ENCODE data around the gene LDLRAD3.
"Not testable (repeated sequence)": the region's sequence is repeated elsewhere in the genome, so short reads cannot be mapped to it uniquely, and the experiment has no call there.

LDLRAD3 gene

GRCh38 chr11:36167729-36168128 lies 223.9 kb downstream of the LDLRAD3 start:
- DNase-seq = no peak

GRCh38 chr11:36177836-36178235 lies 234.0 kb downstream of the LDLRAD3 start:
- no peak for DNase-seq

GRCh38 chr11:36186340-36187175 lies 242.7 kb downstream of the LDLRAD3 start:
- no peak for DNase-seq

GRCh38 chr11:36187622-36188021 lies 243.8 kb downstream of the LDLRAD3 start:
- no peak for DNase-seq

GRCh38 chr11:36189735-36190134 lies 245.9 kb downstream of the LDLRAD3 start:
- DNase-seq = not testable (repeated sequence)

- DNase-seq = no peak
Observed at GRCh38 chr11:36191941-36192340, 248.1 kb downstream of the LDLRAD3 start.

- DNase-seq = no peak
Observed at GRCh38 chr11:36192425-36193289, 248.8 kb downstream of the LDLRAD3 start.

GRCh38 chr11:36193290-36193619 lies 249.4 kb downstream of the LDLRAD3 start:
- no peak for DNase-seq

- no peak for DNase-seq
Observed at GRCh38 chr11:36193721-36194120, 249.9 kb downstream of the LDLRAD3 start.

- no peak for DNase-seq
Observed at GRCh38 chr11:36195496-36196354, 251.9 kb downstream of the LDLRAD3 start.

- no peak for DNase-seq
Observed at GRCh38 chr11:36196411-36196998, 252.6 kb downstream of the LDLRAD3 start.

GRCh38 chr11:36201411-36201810 lies 257.5 kb downstream of the LDLRAD3 start:
- DNase-seq = no peak

GRCh38 chr11:36205536-36205935 lies 261.7 kb downstream of the LDLRAD3 start:
- DNase-seq = no peak

- no peak for DNase-seq
Observed at GRCh38 chr11:36210529-36210928, 266.7 kb downstream of the LDLRAD3 start.

GRCh38 chr11:36211761-36212430 lies 268.0 kb downstream of the LDLRAD3 start:
- no peak for DNase-seq

GRCh38 chr11:36212564-36213392 lies 268.9 kb downstream of the LDLRAD3 start:
- DNase-seq = no peak

- no peak for DNase-seq
Observed at GRCh38 chr11:36213393-36213840, 269.6 kb downstream of the LDLRAD3 start.

- DNase-seq = no peak
Observed at GRCh38 chr11:36214480-36214879, 270.6 kb downstream of the LDLRAD3 start.

- DNase-seq = no peak
Observed at GRCh38 chr11:36214976-36215692, 271.3 kb downstream of the LDLRAD3 start.

GRCh38 chr11:36215693-36216060 lies 271.8 kb downstream of the LDLRAD3 start:
- DNase-seq = no peak
